B cell (primary cell): ENCODE measurements around the gene PLCL1. TPM values are rescaled to one million over a fixed set of nuclear protein-coding genes. Genes with fewer than 3 reads are reported as not detected.

Experiments
- ATAC-seq: fragments of 200-7000 bp; cut with Tn5 transposase; one replicate; pipeline ENCODE4 v1.10.0; 2021; ENCODE audit warnings: low read depth, mild to moderate bottlenecking, moderate number of reproducible peaks, moderate library complexity
- CTCF ChIA-PET: fragments of 350-600 bp; sonication (Branson Sonifier 250); formaldehyde crosslinking; loops from one replicate; lab custom pipeline; 2021; ENCODE audit warnings: antibody characterized with exemption, inconsistent platforms; lab: Charles Lee
- POLR2A ChIA-PET: fragments of 350-600 bp; sonication (Branson Sonifier 250); formaldehyde crosslinking; loops from one replicate; lab custom pipeline; 2021; ENCODE audit warnings: antibody characterized with exemption; lab: Charles Lee
- DNase-seq: peaks from one replicate; pipeline ENCODE4 v3.0.0; 2013
- H2AFZ ChIP-seq: 2 replicates; pipeline ENCODE4 v1.6.1; 2012; ENCODE audit warnings: mild to moderate bottlenecking, low read depth, low read length; ENCODE audit not compliant: insufficient read depth, poor library complexity, severe bottlenecking
- H3K27ac ChIP-seq, 2 donors: 1 replicate in 1 of 2; 2 replicates in 1 of 2; pipeline ENCODE4 v1.5.1; 2012 to 2013; ENCODE audit warnings: low read length in 2 of 2, mild to moderate bottlenecking in 2 of 2, moderate library complexity in 1 of 2
- H3K27me3 ChIP-seq, 4 experiments: fragments of 200-600 bp in 1 of 4; sonication (generic) in 1 of 4; replicated peaks in 1 of 4; 1 replicate in 2 of 4; 2 replicates in 2 of 4; pipeline versions ENCODE4 v1.6.1 to v1.7.0; 2013 to 2016; ENCODE audit warnings: low read length in 3 of 4, mild to moderate bottlenecking in 2 of 4, mixed read lengths in 1 of 4, moderate library complexity in 1 of 4; ENCODE audit not compliant: insufficient read depth in 4 of 4, control insufficient read depth in 3 of 4; ENCODE audit errors: control extremely low read depth in 1 of 4
- H3K36me3 ChIP-seq, 2 experiments: replicated peaks in 1 of 2; 1 replicate in 1 of 2; 2 replicates in 1 of 2; pipeline versions ENCODE4 v1.6.1 to v1.7.1; 2013; ENCODE audit warnings: low read length in 1 of 2; ENCODE audit not compliant: insufficient read depth in 2 of 2, control insufficient read depth in 1 of 2; ENCODE audit errors: control extremely low read depth in 1 of 2, extremely low read depth in 1 of 2
- H3K4me1 ChIP-seq, 2 donors: fragments of 200-600 bp in 1 of 2; sonication (generic) in 1 of 2; 1 replicate in 1 of 2; 2 replicates in 1 of 2; pipeline versions ENCODE4 v1.5.1 to v1.6.1; 2013 to 2017; ENCODE audit warnings: low read length in 2 of 2; ENCODE audit not compliant: control insufficient read depth in 2 of 2, insufficient read depth in 2 of 2
- H3K4me2 ChIP-seq: replicated peaks from 2 replicates; pipeline ENCODE3; 2012; ENCODE audit warnings: mild to moderate bottlenecking, low read depth, low read length; ENCODE audit not compliant: poor library complexity, severe bottlenecking
- H3K4me3 ChIP-seq, 5 experiments: fragments of 200-600 bp in 1 of 5; sonication (generic) in 1 of 5; 1 replicate in 3 of 5; 2 replicates in 2 of 5; pipeline versions ENCODE4 v1.5.1 to v1.7.0; 2011 to 2016; ENCODE audit warnings: low read length in 4 of 5, mild to moderate bottlenecking in 4 of 5, low read depth in 2 of 5, control low read depth in 1 of 5, moderate library complexity in 1 of 5; ENCODE audit not compliant: insufficient read depth in 1 of 5; ENCODE audit errors: control extremely low read depth in 1 of 5, extremely low read depth in 1 of 5
- H3K79me2 ChIP-seq: fragments of 200-600 bp; sonication (generic); one replicate; pipeline ENCODE4 v1.6.0; 2016; ENCODE audit warnings: low read length; ENCODE audit not compliant: control insufficient read depth, insufficient read depth
- H3K9ac ChIP-seq: fragments of 200-600 bp; sonication (generic); 2 replicates; pipeline ENCODE4 v1.6.1; 2017; ENCODE audit warnings: mild to moderate bottlenecking, low read length, moderate library complexity
- H3K9me3 ChIP-seq, 3 donors: one replicate each; pipeline versions ENCODE4 v1.6.1 to v1.7.1; 2013; ENCODE audit warnings: low read length in 2 of 3; ENCODE audit not compliant: control insufficient read depth in 2 of 3, insufficient read depth in 1 of 3; ENCODE audit errors: control extremely low read depth in 1 of 3
- H4K20me1 ChIP-seq: 2 replicates; pipeline ENCODE4 v1.6.0; 2012; ENCODE audit warnings: mild to moderate bottlenecking, low read length; ENCODE audit not compliant: insufficient read depth, control insufficient read depth, poor library complexity, severe bottlenecking
- H3K27ac Mint-ChIP-seq: one replicate; pipeline ENCODE4 v1.8.0; 2021; ENCODE audit warnings: mixed read lengths
- H3K27me3 Mint-ChIP-seq: one replicate; pipeline ENCODE4 v1.8.0; 2021; ENCODE audit warnings: mixed read lengths
- H3K4me1 Mint-ChIP-seq: one replicate; pipeline ENCODE4 v1.8.0; 2021; ENCODE audit warnings: mixed read lengths
- H3K4me3 Mint-ChIP-seq: one replicate; pipeline ENCODE4 v1.8.0; 2021; ENCODE audit warnings: mixed read lengths
- H3K9me3 Mint-ChIP-seq: one replicate; pipeline ENCODE4 v1.8.0; 2022; ENCODE audit warnings: mixed read lengths; ENCODE audit not compliant: insufficient read depth
- EZH2 ChIP-seq: IDR thresholded peaks from 2 replicates; pipeline ENCODE4 v1.6.1; 2012; ENCODE audit warnings: borderline replicate concordance, low read depth, mild to moderate bottlenecking, moderate library complexity, low read length; ENCODE audit not compliant: insufficient read depth, poor library complexity, severe bottlenecking
- WGBS: methylation state at CpG from one replicate; pipeline ENCODE4 v1.1.5; 2013; ENCODE audit warnings: missing lambda C conversion rate; ENCODE audit not compliant: insufficient coverage; 5-methylcytosine and 5-hydroxymethylcytosine counted together
- intact Hi-C: fragments of 100-400 bp; cut with micrococcal nuclease; formaldehyde crosslinking; loops from one replicate; pipeline ENCODE4 v1.10.0; 2022
- polyA plus RNA-seq: library from polyadenylated mRNA; depleted of rRNA; stranded (reverse); fragments of >200 nt; gene quantifications from 2 replicates; pipeline ENCODE4 v1.2.3, GENCODE V29; 2012
- total RNA-seq, 2 donors: library from RNA; stranded (reverse); fragments of 120-200 nt in 1 of 2; gene quantifications; 1 replicate in 1 of 2; 2 replicates in 1 of 2; pipeline versions ENCODE4 v1.2.3 to v1.2.4, GENCODE V29; 2013 to 2022
- TF ChIP-seq, protein P1 (sequence below): fragments of 200-600 bp; IDR thresholded peaks from one replicate; pipeline ENCODE4 v1.8.0; 2022; ENCODE audit warnings: antibody characterized with exemption, mild to moderate bottlenecking

Gene PLCL1
- total and polyA plus RNA-seq, 2 donors (not counting 1 experiment from before 2014, with no cell fraction given) = 0.07 to 0.25 TPM

- no peak overlapping the region for H2AFZ ChIP-seq
- WGBS = 80% methylated on average over 1 of the region's 4 CpGs
These were observed 130.5 kb downstream of the PLCL1 start for GRCh38 chr2:197934934-197935289.

DNA sequence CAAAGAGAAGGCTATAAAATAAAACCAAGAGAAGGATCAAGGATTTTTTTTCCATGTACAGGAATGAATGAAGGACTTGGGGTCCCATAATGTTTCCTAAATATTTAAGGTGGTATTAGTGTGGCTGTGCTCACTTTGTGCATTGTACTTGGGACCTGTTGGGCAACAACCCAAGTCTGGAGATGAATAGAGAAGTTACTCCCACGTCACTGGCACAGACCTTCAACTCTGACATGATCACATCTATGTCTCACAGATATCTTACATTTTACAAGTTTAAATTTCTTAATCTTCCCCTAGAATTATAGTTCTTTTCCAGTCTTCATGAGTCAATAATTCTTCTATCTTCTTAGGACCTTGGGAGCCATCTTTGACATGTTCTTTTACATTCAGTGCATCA is 133.4 kb downstream of the PLCL1 start:
- intact Hi-C loops = no loop called here
- Mint-ChIP-seq H3K4me1 (no peaks in the 10 kb centered on the region), H3K27ac (no peak overlapping the region)

More at GRCh38 chr2:197934934-197935289, 130.5 kb downstream of the PLCL1 start:
- Mint-ChIP-seq H3K4me3 (no peak overlapping the region), H3K4me1 (no peaks in the 10 kb centered on the region), H3K27me3 (peaks cover 3% of the 10 kb centered on the region), H3K9me3 (no peaks in the 10 kb centered on the region), H3K27ac (no peak overlapping the region)
- Histone ChIP-seq H4K20me1 (no peaks in the 10 kb centered on the region), H3K4me2 (no peak overlapping the region), H3K27ac (no peak overlapping the region), H3K9ac (no peak overlapping the region), H3K4me3 (no peak overlapping the region), H3K79me2 (no peaks in the 10 kb centered on the region), H3K9me3 (no peaks in the 10 kb centered on the region), H3K36me3 (no peaks in the 10 kb centered on the region), H3K27me3 (peaks cover 0 to 3% (median 0%) of the 10 kb centered on the region in 4 experiments), H3K4me1 (no peaks in the 10 kb centered on the region)
- POLR2A ChIA-PET = no interaction called here
- no peak for TF ChIP-seq EZH2
- TF ChIP-seq, protein P1, sequence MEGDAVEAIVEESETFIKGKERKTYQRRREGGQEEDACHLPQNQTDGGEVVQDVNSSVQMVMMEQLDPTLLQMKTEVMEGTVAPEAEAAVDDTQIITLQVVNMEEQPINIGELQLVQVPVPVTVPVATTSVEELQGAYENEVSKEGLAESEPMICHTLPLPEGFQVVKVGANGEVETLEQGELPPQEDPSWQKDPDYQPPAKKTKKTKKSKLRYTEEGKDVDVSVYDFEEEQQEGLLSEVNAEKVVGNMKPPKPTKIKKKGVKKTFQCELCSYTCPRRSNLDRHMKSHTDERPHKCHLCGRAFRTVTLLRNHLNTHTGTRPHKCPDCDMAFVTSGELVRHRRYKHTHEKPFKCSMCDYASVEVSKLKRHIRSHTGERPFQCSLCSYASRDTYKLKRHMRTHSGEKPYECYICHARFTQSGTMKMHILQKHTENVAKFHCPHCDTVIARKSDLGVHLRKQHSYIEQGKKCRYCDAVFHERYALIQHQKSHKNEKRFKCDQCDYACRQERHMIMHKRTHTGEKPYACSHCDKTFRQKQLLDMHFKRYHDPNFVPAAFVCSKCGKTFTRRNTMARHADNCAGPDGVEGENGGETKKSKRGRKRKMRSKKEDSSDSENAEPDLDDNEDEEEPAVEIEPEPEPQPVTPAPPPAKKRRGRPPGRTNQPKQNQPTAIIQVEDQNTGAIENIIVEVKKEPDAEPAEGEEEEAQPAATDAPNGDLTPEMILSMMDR = no peak
- ATAC-seq = no peak
- DNase-seq = no peak
- CTCF ChIA-PET = no interaction called here
- intact Hi-C loops = no loop called here

More for the DNA sequence above, 133.4 kb downstream of the PLCL1 start:
- Histone ChIP-seq H3K27me3 (no peaks in the 10 kb centered on the region), H2AFZ (no peak overlapping the region), H3K4me3 (no peak overlapping the region), H3K9ac (no peak overlapping the region), H3K79me2 (no peaks in the 10 kb centered on the region), H3K9me3 (no peaks in the 10 kb centered on the region), H3K36me3 (no peaks in the 10 kb centered on the region), H3K27ac (no peak overlapping the region), H3K4me1 (no peaks in the 10 kb centered on the region), H3K4me2 (no peak overlapping the region), H4K20me1 (no peaks in the 10 kb centered on the region)
- Mint-ChIP-seq H3K9me3 (no peaks in the 10 kb centered on the region), H3K4me3 (no peak overlapping the region), H3K27me3 (peaks cover 15% of the 10 kb centered on the region)
- 86% methylated on average over 1 of the region's 1 CpG for WGBS
- POLR2A ChIA-PET = no interaction called here
- CTCF ChIA-PET = no interaction called here
- TF ChIP-seq, protein P1 = no peak
- TF ChIP-seq EZH2 = no peak
- no peak for DNase-seq
- no peak for ATAC-seq
